SKM-1 (cell line): Measurements from ENCODE around the gene GJA9.
"Not testable (repeated sequence)": the region's sequence is repeated elsewhere in the genome, so short reads cannot be mapped to it uniquely, and the experiment has no call there.

ENCODE experiments used
- DNase-seq: peaks from one replicate; lab custom pipeline; 2025; ENCODE audit not compliant: unreplicated experiment; lab: John Stamatoyannopoulos, UW

The GJA9 gene

DNA sequence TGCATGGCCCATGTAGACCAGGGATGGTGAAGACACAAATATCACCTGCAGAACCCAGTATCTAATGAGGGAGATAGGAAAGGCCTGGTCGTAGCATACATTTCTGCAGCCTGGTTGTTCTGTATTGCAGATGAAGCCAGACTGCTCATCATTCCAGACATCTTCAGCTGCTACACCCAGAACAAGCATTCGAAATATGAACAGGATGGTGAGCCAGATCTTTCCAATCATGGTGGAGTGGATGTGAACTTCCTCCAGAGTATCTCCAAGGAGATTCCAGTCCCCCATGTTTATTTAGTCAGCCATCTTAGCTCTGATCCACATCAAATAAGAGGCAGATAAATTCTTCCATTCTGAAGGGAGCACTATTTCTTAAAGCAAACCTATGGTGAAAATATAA is 5.6 kb downstream of the GJA9 start:
- DNase-seq: no peak

DNA sequence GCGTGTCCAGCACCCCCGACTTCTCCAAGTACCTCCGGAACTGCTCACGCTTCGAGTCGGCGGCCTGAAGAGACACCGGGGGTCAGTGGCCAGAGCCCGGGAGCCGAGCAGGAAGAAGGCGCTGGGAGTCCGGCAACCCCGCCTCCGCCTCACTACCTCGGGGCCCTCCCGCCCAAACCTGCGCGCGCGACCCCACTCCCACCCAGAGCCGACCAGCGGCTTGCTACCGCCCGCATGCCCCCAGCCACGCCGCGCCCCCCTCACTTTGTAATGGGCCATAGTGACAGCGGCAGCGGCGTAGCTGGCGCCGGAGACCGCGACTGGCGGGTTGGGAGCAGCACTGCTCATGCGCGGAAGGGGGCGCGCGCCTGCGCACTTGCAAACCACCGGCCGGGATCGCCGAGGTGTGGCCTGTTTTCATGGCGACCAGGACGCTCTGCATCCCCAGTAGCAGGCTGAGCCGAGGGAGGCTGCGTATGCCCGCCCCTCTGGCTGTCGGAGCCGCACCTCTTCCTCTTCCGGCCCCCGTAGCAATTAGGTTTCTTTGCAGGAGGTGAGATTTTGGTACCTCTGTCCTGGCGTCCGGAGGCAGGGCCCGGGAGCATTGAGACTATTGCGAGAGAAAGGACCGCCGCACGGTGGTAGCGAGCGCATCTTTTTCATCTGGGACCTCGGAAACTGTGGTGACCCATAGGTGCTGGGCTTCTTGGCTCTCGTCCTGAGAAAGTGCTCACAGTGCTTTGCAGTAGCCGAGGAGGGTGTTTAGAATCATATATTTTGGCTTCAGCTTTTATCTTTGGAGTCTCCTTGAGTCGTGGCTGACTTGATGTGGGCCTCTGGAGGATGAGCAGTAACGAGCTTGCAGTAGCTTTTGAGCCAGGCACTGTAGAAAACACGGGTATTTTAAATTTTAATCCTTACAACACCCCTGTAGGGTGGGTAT is 8.1 kb downstream of the GJA9 start, which contains the start of gene MYCBP:
Gene MYCBP, minus strand, starts transcription at position 322 of the 943 bp plus-strand sequence. Its CDS starts 43 bp downstream, at position 279.
- peak; percentile 91 for DNase-seq

DNA sequence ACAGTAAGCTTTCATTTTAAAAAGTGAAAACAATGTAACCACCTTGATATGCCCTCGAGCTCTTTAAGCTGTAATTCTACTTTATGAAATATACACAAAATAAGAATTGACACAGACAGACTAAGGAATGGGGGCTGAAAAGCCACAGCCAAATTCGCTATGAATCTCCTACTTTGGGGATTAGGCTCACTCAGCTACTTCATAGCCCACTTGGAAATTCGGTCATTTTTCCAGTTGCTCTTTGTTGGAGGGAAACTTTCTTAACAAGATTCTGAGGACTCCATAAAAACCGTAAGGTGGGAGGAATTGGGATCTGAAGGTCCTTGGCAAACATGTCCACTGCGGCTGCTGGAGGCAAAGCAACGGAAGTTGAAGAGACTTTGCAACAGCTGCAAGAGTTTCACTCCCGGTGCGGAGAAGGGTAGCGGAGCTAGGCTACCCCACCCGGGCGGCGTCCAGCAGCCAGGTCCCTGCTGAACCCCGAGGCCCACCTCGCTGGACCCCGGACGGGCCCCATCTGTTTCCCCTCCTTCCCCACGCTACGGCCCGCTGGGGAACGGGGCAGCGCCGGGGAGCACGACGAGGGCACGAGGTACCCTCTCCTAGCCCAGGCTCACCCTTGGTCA is 8.9 kb downstream of the GJA9 start:
- DNase-seq: no peak

DNA sequence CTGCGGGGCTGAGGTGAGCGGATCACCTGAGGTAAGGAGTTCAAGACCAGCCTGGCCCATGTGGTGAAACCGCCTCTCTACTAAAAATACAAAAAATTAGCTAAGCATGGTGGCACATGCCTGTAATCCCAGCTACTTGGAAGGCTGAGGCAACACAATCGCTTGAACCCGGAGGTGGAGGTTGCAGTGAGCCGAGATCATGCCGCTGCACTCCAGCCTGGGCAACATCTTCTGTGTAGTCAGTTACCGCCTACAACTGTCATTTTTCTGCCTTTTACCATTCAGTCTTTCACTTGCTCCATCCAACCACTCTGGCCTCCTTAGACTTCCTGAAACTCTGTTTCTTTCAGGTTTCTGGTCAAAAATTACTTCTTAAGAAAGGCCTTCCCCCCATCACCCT is 10.4 kb downstream of the GJA9 start:
- DNase-seq: no peak

DNA sequence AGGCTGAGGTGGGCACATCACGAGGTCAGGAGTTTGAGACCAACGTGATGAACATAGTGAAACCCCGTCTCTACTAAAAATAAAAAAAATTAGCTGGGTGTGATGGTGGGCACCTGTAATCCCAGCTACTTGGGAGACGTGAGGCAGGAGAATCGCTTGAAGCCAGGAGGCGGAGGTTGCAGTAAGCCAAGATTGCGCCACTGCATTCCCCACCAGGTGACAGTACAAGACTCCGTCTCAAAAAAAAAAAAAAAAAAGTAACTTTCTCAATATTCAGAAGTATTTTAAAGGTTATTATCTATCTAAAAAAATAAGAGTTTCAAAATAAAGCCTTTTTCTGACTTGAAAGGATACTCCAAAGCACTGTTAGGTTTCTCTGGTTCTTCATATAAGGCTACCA is 14.2 kb downstream of the GJA9 start:
- no peak for DNase-seq

DNA sequence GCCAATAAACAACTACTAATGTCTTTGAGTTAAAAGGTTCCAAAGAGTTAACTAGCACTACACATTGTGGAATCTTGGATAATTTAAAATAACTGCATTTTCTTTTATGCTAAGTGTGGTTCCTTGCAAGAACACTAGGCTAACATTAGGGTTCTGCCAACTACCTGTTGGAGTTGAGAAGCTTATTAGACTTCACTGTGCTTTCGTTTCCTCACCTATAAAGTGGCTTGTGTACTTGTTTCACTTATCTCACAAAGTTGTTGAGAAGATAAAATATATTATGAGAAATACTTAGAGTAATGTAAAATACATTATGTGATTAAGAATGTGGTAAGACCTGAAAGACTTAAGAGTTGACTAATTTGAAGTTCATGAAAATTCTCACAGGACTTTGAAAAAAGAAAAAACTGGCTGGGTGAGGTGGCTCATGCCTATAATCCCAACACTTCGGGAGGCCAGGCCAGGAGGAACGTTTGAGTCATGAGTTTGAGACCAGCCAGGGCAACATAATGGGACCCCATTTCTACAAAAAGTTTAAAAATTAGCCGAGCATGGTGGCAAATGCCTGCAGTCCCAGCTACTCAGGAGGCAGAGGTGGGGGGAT is 16.2 kb downstream of the GJA9 start:
- DNase-seq: no peak

DNA sequence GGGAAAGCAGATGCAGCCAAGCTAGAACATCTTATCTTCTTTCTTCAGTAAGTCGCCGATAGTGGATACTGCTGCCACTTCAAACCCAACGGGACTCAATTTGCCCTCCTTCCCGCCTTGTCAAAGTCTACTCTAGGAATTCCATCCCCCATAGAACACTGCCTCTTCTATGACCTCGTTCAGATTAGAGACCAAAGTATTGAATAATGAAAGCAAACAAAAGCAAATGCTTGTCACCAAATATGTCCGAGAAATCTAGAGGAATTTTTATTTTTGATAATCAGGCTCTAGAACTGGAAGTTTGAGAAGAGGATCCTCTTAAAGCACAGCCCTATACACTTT is 21.0 kb downstream of the GJA9 start:
- DNase-seq: no peak

DNA sequence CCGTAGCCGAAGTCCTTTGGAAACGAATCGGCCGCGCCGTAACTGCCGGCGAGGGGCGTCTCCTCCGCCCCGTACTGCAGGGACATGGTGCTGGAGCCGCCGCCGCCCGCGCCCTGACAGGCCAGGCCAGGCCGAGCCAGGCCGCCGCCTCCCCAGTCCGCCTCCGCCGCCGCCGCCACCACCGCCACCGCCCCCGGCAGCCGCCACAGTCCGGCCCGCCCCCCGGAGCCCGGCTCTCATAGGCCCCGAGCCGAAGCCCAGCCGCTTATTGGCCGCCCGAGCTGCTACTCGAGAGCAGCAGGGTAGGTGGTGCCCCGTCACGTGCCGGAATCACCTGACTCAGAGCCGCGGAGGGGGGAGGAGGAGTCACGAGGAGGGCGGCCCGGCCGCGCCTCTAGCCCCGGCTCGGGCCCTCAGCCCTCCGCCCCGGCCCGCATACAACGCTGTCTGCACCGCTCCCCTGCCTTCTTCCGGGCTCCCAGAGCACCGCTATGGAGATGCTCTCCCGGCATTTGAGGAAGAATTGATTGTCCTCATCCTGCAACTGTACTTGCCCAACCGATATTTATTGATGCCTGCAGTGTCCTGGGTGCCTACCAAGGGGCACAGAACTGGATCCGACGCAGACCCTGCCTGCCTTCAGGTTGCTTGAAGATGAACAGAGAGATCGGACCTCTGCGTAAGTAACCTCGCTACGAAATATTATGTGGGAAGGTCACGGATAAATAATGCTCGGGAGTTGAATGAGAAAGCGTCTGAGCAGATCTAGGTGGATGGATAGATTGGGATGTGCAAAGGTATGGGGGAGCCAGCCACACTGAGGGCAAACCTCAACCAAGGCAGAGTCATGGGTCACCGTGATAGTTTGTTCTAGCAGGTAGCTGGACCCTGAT is 21.6 kb downstream of the GJA9 start, which contains the start of gene RRAGC:
Gene RRAGC, minus strand, starts transcription at position 212 of the 893 bp plus-strand sequence. Its CDS starts 126 bp downstream, at position 86.
- DNase-seq: peak; percentile 92

DNA sequence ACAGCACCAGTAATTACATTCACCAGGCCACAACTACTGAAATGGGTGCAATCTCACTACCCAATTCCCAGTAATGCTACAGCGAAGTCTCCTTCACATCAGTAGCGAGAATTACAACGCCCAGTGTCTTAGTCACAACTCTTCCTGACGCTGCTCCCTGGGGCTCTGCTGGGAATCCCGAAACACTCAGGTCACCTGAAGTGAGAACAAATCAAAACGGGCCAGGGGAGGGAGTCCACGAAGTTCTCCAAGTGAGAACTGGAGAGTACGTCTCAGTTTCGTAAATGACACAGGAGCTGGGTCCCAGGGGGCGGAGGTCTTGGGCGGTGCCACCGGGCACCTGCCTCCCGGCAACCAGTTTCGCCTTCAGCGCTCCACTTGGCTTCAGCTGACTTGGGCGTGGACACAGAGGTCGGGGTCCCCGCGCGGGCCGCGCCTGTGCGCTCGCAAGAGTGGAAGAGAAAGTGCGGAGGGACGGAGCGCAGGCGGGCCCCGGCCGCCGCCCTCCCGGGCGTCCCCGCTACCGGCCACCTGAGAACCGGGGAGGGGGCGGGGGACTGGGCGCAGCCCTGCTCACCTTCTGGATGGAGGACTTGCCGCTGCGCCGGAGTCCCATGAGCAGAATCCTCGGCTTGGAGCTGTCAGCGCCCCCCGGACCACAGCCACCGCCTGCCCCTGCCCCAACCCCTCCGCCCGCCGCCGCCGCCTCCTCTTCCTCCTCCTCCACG is 22.4 kb downstream of the GJA9 start:
- no peak for DNase-seq

DNA sequence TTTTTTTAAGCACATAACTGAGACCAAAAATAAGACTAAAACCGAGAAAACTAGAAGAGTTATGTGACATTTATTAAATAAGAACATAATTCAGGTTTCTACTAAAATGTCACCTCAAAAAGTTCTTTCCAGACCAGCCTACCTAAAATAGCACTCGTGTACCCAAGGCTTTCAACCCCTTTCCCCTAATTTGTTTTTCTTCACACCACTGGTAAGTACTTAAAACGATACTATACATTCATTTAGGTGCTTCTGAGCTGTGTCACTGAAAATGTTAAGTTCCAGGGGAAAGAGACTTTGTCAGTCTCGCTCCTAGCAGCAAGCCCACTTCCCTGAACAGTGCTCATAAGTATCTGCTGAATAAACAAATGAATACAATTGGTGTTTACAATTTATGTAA is 28.6 kb downstream of the GJA9 start:
- DNase-seq: no peak

DNA sequence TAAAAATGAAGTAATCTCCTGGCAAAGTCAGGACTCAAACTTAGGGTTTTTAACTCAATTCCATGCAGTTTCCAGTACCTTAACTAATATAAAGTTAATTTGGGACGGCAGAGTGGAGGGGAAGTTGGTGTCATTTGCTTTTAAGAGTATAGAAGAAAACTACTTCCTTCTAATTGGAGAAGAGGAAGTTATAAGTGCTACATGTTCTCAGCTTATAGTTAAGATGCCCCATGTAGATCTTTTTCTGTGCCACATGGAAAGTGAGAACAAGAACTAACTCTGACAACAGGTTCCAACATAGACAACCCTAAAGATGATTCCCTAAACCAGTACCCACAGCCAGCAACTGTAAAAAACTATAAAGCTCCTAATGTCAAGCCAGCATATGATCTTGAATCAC is 33.3 kb downstream of the GJA9 start:
- DNase-seq: peak; percentile 84

DNA sequence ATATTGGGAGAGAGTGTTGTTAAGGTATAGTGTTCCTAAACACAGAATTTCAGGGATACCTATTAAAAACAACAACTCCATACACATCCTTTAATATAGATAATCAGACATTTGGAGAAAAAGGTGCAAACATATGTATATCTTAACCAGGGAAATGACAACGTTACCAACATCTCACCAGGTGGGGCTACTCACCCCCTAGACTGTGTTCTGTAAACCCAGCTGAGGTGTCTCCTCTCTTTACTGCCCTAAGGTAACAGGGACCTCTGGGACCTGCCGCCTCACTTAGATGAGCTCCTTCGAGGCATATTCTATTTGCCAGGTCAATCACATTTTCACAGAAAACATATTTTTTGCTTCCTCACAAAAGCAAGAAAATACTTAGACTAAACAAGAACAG is 35.2 kb downstream of the GJA9 start:
- no peak for DNase-seq

DNA sequence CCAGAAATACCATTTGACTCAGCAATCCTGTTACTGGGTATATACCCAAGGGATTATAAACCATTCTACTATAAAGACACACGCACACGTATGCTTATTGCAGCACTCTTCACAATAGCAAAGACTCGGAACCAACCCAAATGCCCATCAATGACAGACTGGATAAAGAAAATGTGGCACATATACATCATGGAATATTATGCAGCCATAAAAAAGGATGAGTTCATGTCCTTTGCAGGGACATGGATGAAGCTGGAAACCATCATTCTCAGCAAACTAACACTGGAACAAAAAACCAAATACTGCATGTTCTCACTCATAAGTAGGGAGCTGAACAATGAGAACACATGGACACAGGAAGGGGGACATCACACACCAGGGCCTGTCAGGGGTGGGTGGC is 36.3 kb downstream of the GJA9 start:
- DNase-seq: not testable (repeated sequence)

DNA sequence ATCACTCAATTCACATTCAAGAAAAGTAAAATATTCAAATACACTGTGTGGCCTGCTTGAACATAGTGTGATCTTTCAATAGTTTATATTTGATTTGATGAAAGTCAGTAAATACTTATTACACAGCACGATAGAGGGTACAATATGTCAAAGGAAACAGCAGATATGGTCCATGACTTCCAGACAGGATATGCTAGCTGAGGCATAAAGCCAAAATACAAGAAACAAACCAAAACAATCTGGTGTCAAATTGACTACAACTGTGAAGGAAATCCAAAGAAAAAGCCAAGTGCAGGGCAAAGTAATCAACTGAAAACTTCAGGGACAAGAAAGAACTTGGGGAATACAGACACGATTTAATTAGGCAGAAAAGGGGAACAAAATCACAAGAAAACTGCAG is 41.1 kb downstream of the GJA9 start:
- DNase-seq: no peak

DNA sequence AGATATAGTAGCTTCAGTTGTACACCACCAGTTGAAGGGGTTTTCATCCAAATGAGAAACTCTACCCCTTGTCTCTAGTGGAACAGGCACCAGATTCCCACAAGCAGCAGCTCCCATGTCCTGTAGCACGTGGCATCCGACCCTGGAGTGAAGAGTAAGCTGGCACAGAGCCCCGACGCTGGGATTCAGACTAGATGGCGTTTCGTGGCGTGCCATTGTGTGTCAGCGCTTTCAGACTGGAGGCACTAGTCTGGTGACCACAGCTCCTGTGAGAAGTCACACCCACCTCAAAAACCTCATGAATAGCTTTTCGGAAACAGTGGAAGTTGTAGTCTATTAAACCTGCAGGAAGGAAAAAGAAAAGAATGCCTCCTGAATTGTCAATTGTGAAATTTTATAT is 42.0 kb downstream of the GJA9 start:
- DNase-seq: no peak

DNA sequence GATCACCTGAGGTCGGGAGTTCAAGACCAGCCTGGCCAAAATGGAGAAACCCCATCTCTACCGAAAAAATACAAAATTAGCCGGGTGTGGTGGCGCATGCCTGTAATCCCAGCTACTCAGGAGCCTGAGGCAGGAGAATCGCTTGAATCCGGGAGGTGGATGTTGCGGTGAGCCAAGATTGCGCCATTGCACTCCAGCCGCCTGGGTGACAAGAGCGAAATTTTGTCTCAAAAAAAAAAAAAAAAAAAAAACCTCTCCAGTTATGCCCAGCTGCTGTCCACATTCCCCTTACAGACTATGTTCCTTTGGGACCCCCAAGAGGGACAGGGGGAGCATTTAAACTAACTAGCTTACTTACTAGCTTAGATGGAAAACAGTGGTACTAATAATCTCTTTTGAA is 45.1 kb downstream of the GJA9 start:
- DNase-seq: not testable (repeated sequence)

DNA sequence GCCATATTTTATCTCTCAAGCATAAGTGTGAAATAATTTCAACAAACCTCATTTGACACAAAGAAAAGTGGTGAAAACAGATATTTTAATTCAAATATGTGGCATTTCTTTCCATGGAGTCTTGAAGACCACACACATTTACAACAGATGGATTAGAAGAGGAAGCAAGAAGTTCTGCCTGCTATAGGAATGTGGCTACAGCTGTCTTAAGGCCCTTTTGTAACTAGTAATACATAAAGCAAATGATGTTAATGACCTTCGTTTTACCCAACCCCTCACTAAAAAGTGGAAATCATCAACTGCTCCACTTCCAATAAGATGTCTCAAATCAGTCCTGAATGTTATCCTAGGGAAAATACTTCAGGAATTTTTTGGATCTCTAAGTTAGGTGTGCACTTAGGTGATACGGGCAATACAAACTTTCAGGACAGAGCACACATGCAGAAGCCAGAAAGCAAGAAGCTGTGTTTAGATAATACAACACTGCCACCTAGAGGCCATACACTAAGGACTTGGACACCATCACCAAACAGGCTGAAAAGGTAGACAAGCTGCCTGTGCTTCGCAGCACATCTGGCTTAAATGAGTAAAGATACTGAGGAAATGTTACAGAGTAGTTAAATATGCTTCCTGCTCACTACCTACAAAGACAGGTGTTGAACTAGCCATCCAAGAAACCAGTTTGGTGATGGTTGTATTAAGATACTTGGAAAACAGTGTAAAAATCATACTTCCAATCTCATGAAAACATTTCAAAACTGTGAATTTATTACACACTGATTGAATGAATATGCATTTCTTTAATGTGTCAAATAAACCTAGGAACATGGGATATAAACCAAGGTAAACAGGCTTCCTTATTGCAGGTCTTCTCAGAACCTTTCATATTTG is 46.2 kb downstream of the GJA9 start:
- peak; percentile 66 for DNase-seq

DNA sequence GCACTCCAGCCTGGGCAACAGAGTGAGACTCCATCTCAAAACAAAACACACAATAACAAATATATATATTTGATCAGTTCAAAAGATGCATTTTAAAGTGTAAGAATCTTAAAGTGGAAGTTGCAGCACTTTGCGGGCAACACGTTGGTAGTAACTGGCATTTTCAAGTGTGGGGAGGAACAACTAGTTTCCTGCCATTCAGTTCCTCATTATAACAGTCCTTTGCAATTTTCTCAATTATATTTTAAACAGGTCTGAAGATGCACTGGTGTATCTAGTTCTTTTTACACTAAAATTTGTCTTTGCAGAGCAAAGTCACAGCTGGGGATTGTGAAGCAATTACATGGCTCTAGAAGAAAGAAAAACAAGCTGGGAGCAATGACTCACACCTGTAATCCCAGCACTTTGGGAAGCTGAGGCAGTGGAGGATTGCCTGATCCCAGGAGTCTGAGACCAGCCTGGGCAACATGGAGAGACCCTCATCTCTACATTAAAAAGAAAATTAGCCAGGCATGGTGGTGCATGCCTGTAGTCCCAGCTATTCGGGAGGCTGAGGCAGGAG is 47.1 kb downstream of the GJA9 start:
- peak; percentile 58 for DNase-seq

DNA sequence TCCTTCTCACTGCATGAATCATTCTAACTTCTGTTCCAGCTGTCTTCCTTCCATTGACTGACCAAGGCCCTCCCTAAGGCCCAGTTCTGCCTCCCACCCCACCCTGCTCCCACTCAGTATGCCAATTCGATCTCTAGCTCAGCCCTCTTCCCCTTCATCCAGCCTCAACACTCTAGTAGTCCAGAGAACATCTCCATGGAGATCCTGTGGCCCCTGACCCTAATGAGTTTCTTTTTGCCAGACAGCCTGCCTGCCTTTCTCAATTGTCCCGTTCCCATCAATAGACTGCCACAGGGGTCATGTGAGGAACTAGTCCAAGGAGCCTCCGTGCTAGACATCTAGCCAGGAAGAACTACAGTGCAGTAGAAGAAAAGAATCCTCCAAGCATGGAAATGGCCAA is 48.2 kb downstream of the GJA9 start:
- no peak for DNase-seq
